Fibroblast of skin of abdomen (primary cell): Measurements from ENCODE around the gene CDK4.
"Not testable (repeated sequence)": the region's sequence is repeated elsewhere in the genome, so short reads cannot be mapped to it uniquely, and the experiment has no call there.

ENCODE experiments used
- DNase-seq: peaks from one replicate; pipeline ENCODE4 v3.0.0-alpha.2; 2013

The CDK4 gene

GRCh38 chr12:57724003-57724935, 27.8 kb downstream of the CDK4 start:
- DNase-seq, result no peak

- DNase-seq, result no peak
These were observed 28.5 kb downstream of the CDK4 start for GRCh38 chr12:57723630-57723962.

GRCh38 chr12:57722716-57723629, 29.1 kb downstream of the CDK4 start:
- DNase-seq, result no peak

- not testable (repeated sequence) for DNase-seq
These were observed 30.1 kb downstream of the CDK4 start for GRCh38 chr12:57721846-57722608.

- DNase-seq, result no peak
These were observed 31.2 kb downstream of the CDK4 start for GRCh38 chr12:57720606-57721595.

GRCh38 chr12:57719777-57720605, 32.1 kb downstream of the CDK4 start:
- no peak for DNase-seq

- DNase-seq, result no peak
These were observed 33.2 kb downstream of the CDK4 start for GRCh38 chr12:57718641-57719528.

- DNase-seq, result no peak
These were observed 34.1 kb downstream of the CDK4 start for GRCh38 chr12:57717846-57718640.

GRCh38 chr12:57717131-57717530, 35.0 kb downstream of the CDK4 start:
- DNase-seq, result no peak

GRCh38 chr12:57716305-57716704, 35.8 kb downstream of the CDK4 start:
- no peak for DNase-seq

- DNase-seq, result no peak
These were observed 36.3 kb downstream of the CDK4 start for GRCh38 chr12:57715786-57716185.

GRCh38 chr12:57715036-57715748, 36.9 kb downstream of the CDK4 start:
- DNase-seq, result not testable (repeated sequence)

GRCh38 chr12:57713209-57713608, 38.9 kb downstream of the CDK4 start:
- no peak for DNase-seq

GRCh38 chr12:57712701-57713100, 39.4 kb downstream of the CDK4 start:
- DNase-seq, result no peak

- no peak for DNase-seq
These were observed 43.8 kb downstream of the CDK4 start for GRCh38 chr12:57708296-57708695.

GRCh38 chr12:57707250-57707649, 44.9 kb downstream of the CDK4 start:
- DNase-seq, result no peak

- DNase-seq, result no peak
These were observed 51.8 kb downstream of the CDK4 start for GRCh38 chr12:57700317-57700716.

GRCh38 chr12:57698414-57698813, 53.7 kb downstream of the CDK4 start:
- DNase-seq, result no peak
